ENCODE results near the gene MYO16.
A peak's percentile ranks its signal among the peaks of the same experiment; 100 is the strongest.

MYO16 gene

GRCh38 chr13:109209526-109209925, 580.1 kb downstream of the MYO16 start:
- H3K4me1 ChIP-seq (ENCODE audit: insufficient read depth, poor library complexity, severe bottlenecking), result peaks cover 15% of the 10 kb centered on the region

GRCh38 chr13:109211616-109212015, 582.2 kb downstream of the MYO16 start:
- Histone ChIP-seq H3K27me3 (ENCODE audit: insufficient read depth, poor library complexity, severe bottlenecking) (peaks cover 2% of the 10 kb centered on the region), H3K27ac (ENCODE audit: poor library complexity, severe bottlenecking) (no peak overlapping the region), H3K4me3 (ENCODE audit: severe bottlenecking) (no peak overlapping the region), H3K9me3 (ENCODE audit: severe bottlenecking) (no peaks in the 10 kb centered on the region), H3K36me3 (ENCODE audit: low read depth) (peaks cover 3% of the 10 kb centered on the region; the same call in 1 of the 2 replicates), H3K4me1 (ENCODE audit: insufficient read depth, poor library complexity, severe bottlenecking) (peaks cover 15% of the 10 kb centered on the region)
- TF ChIP-seq, protein P1, sequence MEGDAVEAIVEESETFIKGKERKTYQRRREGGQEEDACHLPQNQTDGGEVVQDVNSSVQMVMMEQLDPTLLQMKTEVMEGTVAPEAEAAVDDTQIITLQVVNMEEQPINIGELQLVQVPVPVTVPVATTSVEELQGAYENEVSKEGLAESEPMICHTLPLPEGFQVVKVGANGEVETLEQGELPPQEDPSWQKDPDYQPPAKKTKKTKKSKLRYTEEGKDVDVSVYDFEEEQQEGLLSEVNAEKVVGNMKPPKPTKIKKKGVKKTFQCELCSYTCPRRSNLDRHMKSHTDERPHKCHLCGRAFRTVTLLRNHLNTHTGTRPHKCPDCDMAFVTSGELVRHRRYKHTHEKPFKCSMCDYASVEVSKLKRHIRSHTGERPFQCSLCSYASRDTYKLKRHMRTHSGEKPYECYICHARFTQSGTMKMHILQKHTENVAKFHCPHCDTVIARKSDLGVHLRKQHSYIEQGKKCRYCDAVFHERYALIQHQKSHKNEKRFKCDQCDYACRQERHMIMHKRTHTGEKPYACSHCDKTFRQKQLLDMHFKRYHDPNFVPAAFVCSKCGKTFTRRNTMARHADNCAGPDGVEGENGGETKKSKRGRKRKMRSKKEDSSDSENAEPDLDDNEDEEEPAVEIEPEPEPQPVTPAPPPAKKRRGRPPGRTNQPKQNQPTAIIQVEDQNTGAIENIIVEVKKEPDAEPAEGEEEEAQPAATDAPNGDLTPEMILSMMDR (IDR thresholded peaks at IDR 0.05; ENCODE audit: poor library complexity, severe bottlenecking), result no peak
- ATAC-seq (ENCODE audit: low read depth) (peak; percentile 57; the same call in 2 of the 3 replicates), DNase-seq (ENCODE audit: low spot score) (no peak)

More at GRCh38 chr13:109209526-109209925, 580.1 kb downstream of the MYO16 start:
- H3K27ac ChIP-seq (ENCODE audit: poor library complexity, severe bottlenecking), result no peak overlapping the region
- H3K36me3 ChIP-seq (ENCODE audit: low read depth), result no peaks in the 10 kb centered on the region
- TF ChIP-seq, protein P1 (IDR thresholded peaks at IDR 0.05; ENCODE audit: poor library complexity, severe bottlenecking), result no peak
- no peaks in the 10 kb centered on the region for H3K9me3 ChIP-seq (ENCODE audit: severe bottlenecking)
- no peak for ATAC-seq (ENCODE audit: low read depth)
- no peak for DNase-seq (ENCODE audit: low spot score)
- peaks cover 2% of the 10 kb centered on the region for H3K27me3 ChIP-seq (ENCODE audit: insufficient read depth, poor library complexity, severe bottlenecking)
- no peak overlapping the region for H3K4me3 ChIP-seq (ENCODE audit: severe bottlenecking)

- no peak overlapping the region for H3K27ac ChIP-seq (ENCODE audit: poor library complexity, severe bottlenecking)
- no peak for ATAC-seq (ENCODE audit: low read depth)
These were observed 583.2 kb downstream of the MYO16 start for GRCh38 chr13:109212650-109213049.

DNA sequence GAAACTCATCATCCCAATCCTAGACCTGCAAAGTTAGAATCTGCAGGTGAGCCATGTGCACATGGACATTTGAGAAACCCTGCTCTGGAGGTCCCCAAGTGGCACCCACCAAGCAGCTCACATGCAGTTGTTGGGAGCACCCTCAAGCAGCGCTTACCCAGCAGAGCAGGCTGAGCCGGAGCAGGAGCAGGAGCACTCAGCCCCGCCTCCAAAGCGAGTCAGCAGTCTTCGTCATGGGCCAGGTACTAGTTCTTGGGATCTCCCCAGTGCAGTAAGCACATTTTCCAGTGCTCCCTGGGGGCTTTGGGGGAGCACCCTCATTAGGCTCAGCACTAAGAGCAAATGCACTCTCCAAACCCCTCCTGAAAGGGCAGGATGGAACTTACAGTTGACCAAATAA, 584.3 kb downstream of the MYO16 start:
- DNase-seq (ENCODE audit: low spot score), result no peak
- Histone ChIP-seq H3K27ac (ENCODE audit: poor library complexity, severe bottlenecking) (no peak overlapping the region), H3K9me3 (ENCODE audit: severe bottlenecking) (no peaks in the 10 kb centered on the region), H3K27me3 (ENCODE audit: insufficient read depth, poor library complexity, severe bottlenecking) (peaks cover 2% of the 10 kb centered on the region), H3K4me3 (ENCODE audit: severe bottlenecking) (no peak overlapping the region), H3K36me3 (ENCODE audit: low read depth) (peaks cover 3% of the 10 kb centered on the region; the same call in 1 of the 2 replicates), H3K4me1 (ENCODE audit: insufficient read depth, poor library complexity, severe bottlenecking) (peaks cover 15% of the 10 kb centered on the region)
- peak; percentile 35; the same call in 1 of the 3 replicates for ATAC-seq (ENCODE audit: low read depth)
- TF ChIP-seq, protein P1 (IDR thresholded peaks at IDR 0.05; ENCODE audit: poor library complexity, severe bottlenecking), result no peak

More at GRCh38 chr13:109212650-109213049, 583.2 kb downstream of the MYO16 start:
- no peak for DNase-seq (ENCODE audit: low spot score)
- no peaks in the 10 kb centered on the region for H3K9me3 ChIP-seq (ENCODE audit: severe bottlenecking)
- TF ChIP-seq, protein P1 (IDR thresholded peaks at IDR 0.05; ENCODE audit: poor library complexity, severe bottlenecking), result no peak
- H3K36me3 ChIP-seq (ENCODE audit: low read depth), result peaks cover 3% of the 10 kb centered on the region; the same call in 1 of the 2 replicates
- no peak overlapping the region for H3K4me3 ChIP-seq (ENCODE audit: severe bottlenecking)
- peaks cover 15% of the 10 kb centered on the region for H3K4me1 ChIP-seq (ENCODE audit: insufficient read depth, poor library complexity, severe bottlenecking)
- peaks cover 2% of the 10 kb centered on the region for H3K27me3 ChIP-seq (ENCODE audit: insufficient read depth, poor library complexity, severe bottlenecking)

- TF ChIP-seq, protein P1 (IDR thresholded peaks at IDR 0.05; ENCODE audit: poor library complexity, severe bottlenecking), result no peak
- H3K9me3 ChIP-seq (ENCODE audit: severe bottlenecking), result no peaks in the 10 kb centered on the region
- no peak overlapping the region for H3K4me3 ChIP-seq (ENCODE audit: severe bottlenecking)
- ATAC-seq (ENCODE audit: low read depth), result no peak
- no peak for DNase-seq (ENCODE audit: low spot score)
- peaks cover 2% of the 10 kb centered on the region for H3K27me3 ChIP-seq (ENCODE audit: insufficient read depth, poor library complexity, severe bottlenecking)
- H3K27ac ChIP-seq (ENCODE audit: poor library complexity, severe bottlenecking), result no peak overlapping the region
- H3K36me3 ChIP-seq (ENCODE audit: low read depth), result peaks cover 3% of the 10 kb centered on the region; the same call in 1 of the 2 replicates
- peaks cover 15% of the 10 kb centered on the region for H3K4me1 ChIP-seq (ENCODE audit: insufficient read depth, poor library complexity, severe bottlenecking)
These were observed 585.0 kb downstream of the MYO16 start for GRCh38 chr13:109214393-109214792.
